Naive B cell (primary cell): ENCODE data around the gene YAP1. TPM values are rescaled to one million over a fixed set of nuclear protein-coding genes. Genes with fewer than 3 reads are reported as not detected.

Experiments
- ATAC-seq, 2 donors: fragments of 150-1000 bp; cut with Tn5 transposase; 2 replicates each; pipeline ENCODE4 v1.10.0; 2021; ENCODE audit warnings: low read depth in 2 of 2, mild to moderate bottlenecking in 2 of 2, moderate library complexity in 2 of 2
- DNase-seq: peaks from one replicate; pipeline ENCODE4 v3.0.0; 2022
- H3K27ac Mint-ChIP-seq, 6 donors: one replicate each; pipeline ENCODE4 v1.8.0; 2020 to 2022; ENCODE audit warnings: mild to moderate bottlenecking in 6 of 6, mixed read lengths in 6 of 6, moderate library complexity in 5 of 6, inconsistent platforms in 2 of 6
- H3K27me3 Mint-ChIP-seq, 3 donors: one replicate each; pipeline ENCODE4 v1.8.0; 2021 to 2022; ENCODE audit warnings: mixed read lengths in 3 of 3, mild to moderate bottlenecking in 1 of 3
- H3K36me3 Mint-ChIP-seq, 2 donors: one replicate each; pipeline ENCODE4 v1.8.0; 2020 to 2022; ENCODE audit warnings: mixed read lengths in 2 of 2, inconsistent platforms in 1 of 2, mild to moderate bottlenecking in 1 of 2
- H3K4me1 Mint-ChIP-seq, 3 donors: one replicate each; pipeline ENCODE4 v1.8.0; 2020 to 2022; ENCODE audit warnings: mixed read lengths in 3 of 3, inconsistent platforms in 1 of 3, mild to moderate bottlenecking in 1 of 3, moderate library complexity in 1 of 3
- H3K4me3 Mint-ChIP-seq, 8 donors: one replicate each; pipeline ENCODE4 v1.8.0; 2020 to 2022; ENCODE audit warnings: mild to moderate bottlenecking in 8 of 8, mixed read lengths in 8 of 8, moderate library complexity in 8 of 8, inconsistent platforms in 2 of 8
- H3K9me3 Mint-ChIP-seq, 7 donors: one replicate each; pipeline ENCODE4 v1.8.0; 2020 to 2022; ENCODE audit warnings: mixed read lengths in 7 of 7, mild to moderate bottlenecking in 5 of 7, inconsistent platforms in 2 of 7, moderate library complexity in 1 of 7
- polyA plus RNA-seq, 6 donors: library from polyadenylated mRNA; unstranded; fragments of 300-500 nt; fragmentation: Illumina TruSeq; gene quantifications; one replicate each; pipeline ENCODE4 v1.2.3, GENCODE V29; 2021; ENCODE audit warnings: low read depth in 6 of 6

YAP1 gene
- polyA plus RNA-seq, 6 donors from 2014 or later = not detected

- no peaks in the 10 kb centered on the region for H3K36me3 Mint-ChIP-seq
- no peak overlapping the region for H3K4me3 Mint-ChIP-seq
- no peaks in the 10 kb centered on the region for H3K4me1 Mint-ChIP-seq
- no peak for DNase-seq
- no peak for ATAC-seq
- H3K9me3 Mint-ChIP-seq = peaks cover 0 to 3% (median 0%) of the 10 kb centered on the region in 7 donors
- H3K27me3 Mint-ChIP-seq = peaks cover 16 to 44% (median 17%) of the 10 kb centered on the region in 3 donors
- H3K27ac Mint-ChIP-seq = no peak overlapping the region
Measured at GRCh38 chr11:102201776-102202175, 91.5 kb downstream of the YAP1 start.

- Mint-ChIP-seq H3K9me3 (no peaks in the 10 kb centered on the region), H3K4me3 (no peak overlapping the region), H3K4me1 (no peaks in the 10 kb centered on the region), H3K27ac (no peak overlapping the region), H3K27me3 (peaks cover 16 to 44% (median 24%) of the 10 kb centered on the region in 3 donors), H3K36me3 (no peaks in the 10 kb centered on the region)
- no peak for DNase-seq
- ATAC-seq = no peak
Measured at GRCh38 chr11:102202972-102203371, 92.7 kb downstream of the YAP1 start.

GRCh38 chr11:102204174-102204573 is 93.9 kb downstream of the YAP1 start:
- Mint-ChIP-seq H3K27me3 (peaks cover 18 to 43% (median 25%) of the 10 kb centered on the region in 3 donors), H3K27ac (no peak overlapping the region), H3K9me3 (no peaks in the 10 kb centered on the region), H3K36me3 (no peaks in the 10 kb centered on the region), H3K4me1 (no peaks in the 10 kb centered on the region), H3K4me3 (no peak overlapping the region)
- ATAC-seq = no peak
- no peak for DNase-seq

GRCh38 chr11:102205805-102206204 is 95.6 kb downstream of the YAP1 start:
- H3K9me3 Mint-ChIP-seq = no peaks in the 10 kb centered on the region
- DNase-seq = no peak

GRCh38 chr11:102208835-102209234 is 98.6 kb downstream of the YAP1 start:
- no peak for DNase-seq
- Mint-ChIP-seq H3K27me3 (peaks cover 29 to 41% (median 32%) of the 10 kb centered on the region in 3 donors), H3K36me3 (no peaks in the 10 kb centered on the region), H3K4me3 (no peak overlapping the region), H3K9me3 (no peaks in the 10 kb centered on the region), H3K4me1 (no peaks in the 10 kb centered on the region), H3K27ac (no peak overlapping the region)
- no peak for ATAC-seq

More at GRCh38 chr11:102205805-102206204, 95.6 kb downstream of the YAP1 start:
- no peak overlapping the region for H3K4me3 Mint-ChIP-seq
- H3K4me1 Mint-ChIP-seq = no peaks in the 10 kb centered on the region
- no peak overlapping the region for H3K27ac Mint-ChIP-seq
- H3K27me3 Mint-ChIP-seq = peaks cover 19 to 57% (median 29%) of the 10 kb centered on the region in 3 donors
- no peak for ATAC-seq
- no peaks in the 10 kb centered on the region for H3K36me3 Mint-ChIP-seq

GRCh38 chr11:102214623-102215022 is 104.4 kb downstream of the YAP1 start:
- no peak overlapping the region for H3K4me3 Mint-ChIP-seq
- H3K9me3 Mint-ChIP-seq = no peaks in the 10 kb centered on the region
- no peak overlapping the region for H3K27ac Mint-ChIP-seq
- ATAC-seq (no peak), DNase-seq (no peak)
- peaks cover 17 to 50% (median 28%) of the 10 kb centered on the region in 3 donors for H3K27me3 Mint-ChIP-seq
- H3K36me3 Mint-ChIP-seq = no peaks in the 10 kb centered on the region
- H3K4me1 Mint-ChIP-seq = no peaks in the 10 kb centered on the region

- Mint-ChIP-seq H3K27me3 (peaks cover 20 to 55% (median 20%) of the 10 kb centered on the region in 3 donors), H3K4me1 (no peaks in the 10 kb centered on the region), H3K36me3 (no peaks in the 10 kb centered on the region), H3K4me3 (no peak overlapping the region), H3K27ac (no peak overlapping the region), H3K9me3 (no peaks in the 10 kb centered on the region)
- ATAC-seq (no peak), DNase-seq (no peak)
Measured at GRCh38 chr11:102216433-102217075, 106.3 kb downstream of the YAP1 start.

GRCh38 chr11:102220728-102221467 is 110.7 kb downstream of the YAP1 start:
- no peak for ATAC-seq
- Mint-ChIP-seq H3K9me3 (no peaks in the 10 kb centered on the region), H3K27me3 (peaks cover 18 to 36% (median 28%) of the 10 kb centered on the region in 3 donors), H3K27ac (no peak overlapping the region), H3K4me1 (no peaks in the 10 kb centered on the region), H3K36me3 (no peaks in the 10 kb centered on the region), H3K4me3 (no peak overlapping the region)
- no peak for DNase-seq

- ATAC-seq (no peak), DNase-seq (no peak)
- Mint-ChIP-seq H3K4me1 (no peaks in the 10 kb centered on the region), H3K9me3 (no peaks in the 10 kb centered on the region), H3K4me3 (no peak overlapping the region), H3K27ac (no peak overlapping the region), H3K36me3 (no peaks in the 10 kb centered on the region), H3K27me3 (peaks cover 15 to 41% (median 27%) of the 10 kb centered on the region in 3 donors)
Measured at GRCh38 chr11:102223859-102224258, 113.6 kb downstream of the YAP1 start.

- Mint-ChIP-seq H3K4me3 (no peak overlapping the region), H3K36me3 (no peaks in the 10 kb centered on the region), H3K27ac (no peak overlapping the region), H3K4me1 (no peaks in the 10 kb centered on the region), H3K9me3 (no peaks in the 10 kb centered on the region), H3K27me3 (peaks cover 22 to 27% (median 27%) of the 10 kb centered on the region in 3 donors)
- no peak for DNase-seq
- no peak for ATAC-seq
Measured at GRCh38 chr11:102225689-102226568, 115.7 kb downstream of the YAP1 start.

- no peak overlapping the region for H3K27ac Mint-ChIP-seq
- ATAC-seq = no peak
- H3K36me3 Mint-ChIP-seq = no peaks in the 10 kb centered on the region
- peaks cover 31 to 34% (median 31%) of the 10 kb centered on the region in 3 donors for H3K27me3 Mint-ChIP-seq
- no peaks in the 10 kb centered on the region for H3K4me1 Mint-ChIP-seq
- no peak for DNase-seq
- peak overlapping the region in 1 of 8 donors; percentile 2 for H3K4me3 Mint-ChIP-seq
- H3K9me3 Mint-ChIP-seq = no peaks in the 10 kb centered on the region
Measured at GRCh38 chr11:102226702-102227490, 116.6 kb downstream of the YAP1 start.

- no peaks in the 10 kb centered on the region for H3K4me1 Mint-ChIP-seq
Measured at GRCh38 chr11:102229510-102230123, 119.4 kb downstream of the YAP1 start.

More at GRCh38 chr11:102229510-102230123, 119.4 kb downstream of the YAP1 start:
- no peaks in the 10 kb centered on the region for H3K36me3 Mint-ChIP-seq
- H3K4me3 Mint-ChIP-seq = no peak overlapping the region
- H3K27ac Mint-ChIP-seq = no peak overlapping the region
- peaks cover 32 to 41% (median 33%) of the 10 kb centered on the region in 3 donors for H3K27me3 Mint-ChIP-seq
- no peak for DNase-seq
- no peaks in the 10 kb centered on the region for H3K9me3 Mint-ChIP-seq
- no peak for ATAC-seq
